Endothelial cell of umbilical vein (primary cell): Measurements from ENCODE around the gene CRKL. TPM values are rescaled to one million over a fixed set of nuclear protein-coding genes. Genes with fewer than 3 reads are reported as not detected.

ENCODE experiments used
- BruUV-seq: library from RNA; stranded (reverse); fragments of 400-500 nt; replicated peaks from 2 replicates; lab custom pipeline; 2021; lab: Mats Ljungman, UMichigan
- CTCF ChIA-PET: fragments of 300-600, 350-600 bp; sonication (Branson Sonifier 250); formaldehyde crosslinking; loops from one replicate; lab custom pipeline; 2021; ENCODE audit warnings: antibody characterized with exemption, inconsistent platforms; lab: Charles Lee
- POLR2A ChIA-PET: fragments of 300-600, 350-600 bp; sonication (Branson Sonifier 250); formaldehyde crosslinking; loops from one replicate; lab custom pipeline; 2021; ENCODE audit warnings: antibody characterized with exemption, inconsistent platforms; lab: Charles Lee
- DNase-seq: peaks from one replicate; pipeline ENCODE4 v3.0.0-alpha.2; 2011; ENCODE audit warnings: low read depth, low spot score
- FAIRE-seq: peaks from 2 replicates; lab custom pipeline; 2011; peaks lifted over from hg19 to GRCh38; lab: Jason Lieb, UNC
- H2AFZ ChIP-seq: 2 replicates; pipeline ENCODE4 v1.6.0; 2012; ENCODE audit warnings: low read depth, low read length, control low read depth, inconsistent platforms
- H3K27ac ChIP-seq: 2 replicates; pipeline ENCODE4 v1.5.1; 2011; ENCODE audit warnings: low read depth, mild to moderate bottlenecking, control low read depth, low read length, moderate library complexity; ENCODE audit not compliant: insufficient read depth
- H3K27me3 ChIP-seq, 2 experiments: 2 replicates each; pipeline versions ENCODE4 v1.6.0 to v1.6.1; 2011; ENCODE audit warnings: low read length in 2 of 2, mixed read lengths in 1 of 2; ENCODE audit not compliant: control insufficient read depth in 2 of 2, insufficient read depth in 2 of 2
- H3K36me3 ChIP-seq, 2 experiments: 2 replicates in 1 of 2; 3 replicates in 1 of 2; pipeline ENCODE4 v1.5.1; 2011; ENCODE audit warnings: low read length in 2 of 2, mild to moderate bottlenecking in 1 of 2, moderate library complexity in 1 of 2; ENCODE audit not compliant: control insufficient read depth in 2 of 2, insufficient read depth in 2 of 2; ENCODE audit errors: extremely low read depth in 1 of 2
- H3K4me1 ChIP-seq: 3 replicates; pipeline ENCODE4 v1.5.1; 2011; ENCODE audit warnings: mild to moderate bottlenecking, low read length; ENCODE audit not compliant: control insufficient read depth, insufficient read depth; ENCODE audit errors: extremely low read depth
- H3K4me2 ChIP-seq: 2 replicates; pipeline ENCODE4 v1.6.1; 2011; ENCODE audit warnings: low read length, control low read depth, mixed read lengths; ENCODE audit not compliant: insufficient read depth
- H3K4me3 ChIP-seq, 3 experiments: fragments of 200-600 bp in 1 of 3; sonication (generic), shearing (Covaris generic) in 1 of 3; replicated peaks in 1 of 3; 2 replicates each; pipeline ENCODE4 v1.5.1; 2011 to 2016; ENCODE audit warnings: control low read depth in 3 of 3, low read length in 3 of 3, mild to moderate bottlenecking in 2 of 3, inconsistent platforms in 1 of 3, low read depth in 1 of 3, moderate library complexity in 1 of 3; ENCODE audit not compliant: insufficient read depth in 1 of 3
- H3K79me2 ChIP-seq: 2 replicates; pipeline ENCODE4 v1.6.0; 2012; ENCODE audit warnings: low read length, inconsistent platforms; ENCODE audit not compliant: control insufficient read depth, insufficient read depth
- H3K9ac ChIP-seq: replicated peaks from 2 replicates; pipeline ENCODE3; 2011; ENCODE audit warnings: low read length, control low read depth; ENCODE audit not compliant: insufficient read depth; ENCODE audit errors: extremely low read depth
- H3K9me1 ChIP-seq: replicated peaks from 3 replicates; pipeline ENCODE4 v1.6.0; 2011; ENCODE audit warnings: mild to moderate bottlenecking, low read length; ENCODE audit not compliant: control insufficient read depth, insufficient read depth; ENCODE audit errors: extremely low read depth
- H3K9me3 ChIP-seq: replicated peaks from 2 replicates; pipeline ENCODE4 v1.5.1; 2012; ENCODE audit warnings: low read length, inconsistent platforms; ENCODE audit not compliant: control insufficient read depth, insufficient read depth
- H4K20me1 ChIP-seq: replicated peaks from 2 replicates; pipeline ENCODE3; 2011; ENCODE audit warnings: mild to moderate bottlenecking, low read length; ENCODE audit not compliant: control insufficient read depth, insufficient read depth; ENCODE audit errors: extremely low read depth
- EZH2 ChIP-seq: IDR thresholded peaks from 2 replicates; pipeline ENCODE4 v1.6.1; 2012; ENCODE audit warnings: borderline replicate concordance, low read depth, mild to moderate bottlenecking, moderate library complexity, low read length, inconsistent platforms; ENCODE audit not compliant: severe bottlenecking
- FOS ChIP-seq: IDR thresholded peaks from 2 replicates; pipeline ENCODE4 v1.6.1; 2011; ENCODE audit warnings: mild to moderate bottlenecking, low read length, moderate library complexity, borderline replicate concordance; ENCODE audit not compliant: insufficient read depth
- GATA2 ChIP-seq: IDR thresholded peaks from 2 replicates; pipeline ENCODE4 v1.7.0; 2011; ENCODE audit warnings: low read depth, mild to moderate bottlenecking, moderate library complexity, mixed read lengths, low read length; ENCODE audit not compliant: insufficient read length, insufficient read depth
- JUN ChIP-seq: IDR thresholded peaks from 2 replicates; pipeline ENCODE4 v1.6.1; 2011; ENCODE audit warnings: borderline replicate concordance, low read depth; ENCODE audit not compliant: insufficient read length, insufficient read depth
- MAX ChIP-seq: IDR thresholded peaks from 2 replicates; pipeline ENCODE4 v1.6.1; 2011; ENCODE audit not compliant: insufficient read depth, insufficient read length
- MYC ChIP-seq: IDR thresholded peaks from one replicate; pipeline ENCODE4 v1.6.1; 2011; ENCODE audit warnings: mild to moderate bottlenecking, low read depth, low read length
- POLR2A ChIP-seq: IDR thresholded peaks from 2 replicates; pipeline ENCODE4 v1.6.1; 2012; ENCODE audit warnings: low read depth, mild to moderate bottlenecking, control low read depth, low read length
- POLR2AphosphoS5 ChIP-seq: IDR thresholded peaks from 2 replicates; pipeline ENCODE4 v1.6.1; 2012; ENCODE audit warnings: low read depth, mild to moderate bottlenecking, control low read depth, low read length, moderate library complexity; ENCODE audit not compliant: insufficient read depth
- dilution Hi-C: fragments of 300-500 bp; cut with MboI; formaldehyde crosslinking; loops from one replicate; pipeline ENCODE4 v1.15.0; 2019; ENCODE audit warnings: low sequenced_read_pairs; ENCODE audit not compliant: extremely low pct_ligation_motif_present
- intact Hi-C: fragments of 100-400 bp; cut with micrococcal nuclease; formaldehyde crosslinking; loops from one replicate; pipeline ENCODE4 v1.10.0; 2022
- polyA plus RNA-seq, 4 experiments: library from polyadenylated mRNA; depleted of rRNA in 3 of 4; stranded (reverse) in 3 of 4; unstranded in 1 of 4; fragments of >200 nt; gene quantifications; 2 replicates each; pipeline versions ENCODE4 v1.2.1 to v1.2.3, GENCODE V29; 2011 to 2012; ENCODE audit warnings: missing spikeins in 1 of 4
- total RNA-seq: library from RNA; stranded (reverse); gene quantifications from 2 replicates; pipeline ENCODE4 v1.2.3, GENCODE V29; 2021
- TF ChIP-seq, protein P1 (sequence below), 2 donors: IDR thresholded peaks; 1 replicate in 1 of 2; 2 replicates in 1 of 2; pipeline ENCODE4 v1.5.1; 2011; ENCODE audit warnings: low read length in 2 of 2, mild to moderate bottlenecking in 2 of 2, moderate library complexity in 2 of 2, control low read depth in 1 of 2, inconsistent platforms in 1 of 2, low read depth in 1 of 2; ENCODE audit not compliant: insufficient read depth in 1 of 2; ENCODE audit errors: extremely low read depth in 1 of 2

The CRKL gene
- total and polyA plus RNA-seq, 2 donors (not counting 3 experiments of a cell fraction or from before 2014, with no cell fraction given) = 18.0 to 50.6 TPM

DNA sequence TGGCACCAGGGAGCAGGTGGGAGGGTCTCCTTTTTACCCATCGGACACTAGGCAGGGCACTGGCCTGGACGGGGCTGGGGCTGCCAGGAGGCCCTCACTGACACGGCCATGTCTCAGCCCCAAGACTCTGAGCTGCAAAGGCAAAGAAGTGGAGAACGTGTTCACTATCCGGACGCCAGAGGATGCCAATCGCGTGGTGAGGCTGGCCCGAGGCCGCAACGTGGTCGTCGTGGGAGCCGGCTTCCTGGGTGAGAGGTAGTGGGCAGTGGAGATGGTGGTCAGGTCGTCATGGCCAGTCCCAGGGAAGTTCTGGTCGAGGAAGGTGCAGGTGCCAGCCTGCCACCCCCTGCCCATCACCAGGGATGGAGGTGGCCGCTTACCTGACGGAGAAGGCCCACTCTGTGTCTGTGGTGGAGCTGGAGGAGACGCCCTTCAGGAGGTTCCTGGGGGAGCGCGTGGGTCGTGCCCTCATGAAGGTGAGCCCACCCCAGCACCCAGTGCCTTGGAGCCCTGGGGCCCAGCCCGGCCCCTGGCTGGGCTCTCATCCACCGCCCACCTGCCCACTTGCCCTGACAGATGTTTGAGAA, 59.2 kb downstream of the CRKL start:
- H3K4me3 ChIP-seq = no peak overlapping the region
- H3K79me2 ChIP-seq = no peaks in the 10 kb centered on the region
- H3K9me3 ChIP-seq = peaks cover 5% of the 10 kb centered on the region
- dilution Hi-C loops (no loop called here), intact Hi-C loops (no loop called here)
- H2AFZ ChIP-seq = no peak overlapping the region
- H3K9me1 ChIP-seq = no peaks in the 10 kb centered on the region
- DNase-seq = no peak
- H4K20me1 ChIP-seq = no peaks in the 10 kb centered on the region
- no peak overlapping the region for H3K9ac ChIP-seq
- no peak for FAIRE-seq
- H3K4me1 ChIP-seq = peaks cover 11% of the 10 kb centered on the region
- H3K36me3 ChIP-seq = no peaks in the 10 kb centered on the region
- BruUV-seq = no TSS peak
- TF ChIP-seq MYC = no peak
- TF ChIP-seq POLR2A = no peak
- TF ChIP-seq, protein P1, sequence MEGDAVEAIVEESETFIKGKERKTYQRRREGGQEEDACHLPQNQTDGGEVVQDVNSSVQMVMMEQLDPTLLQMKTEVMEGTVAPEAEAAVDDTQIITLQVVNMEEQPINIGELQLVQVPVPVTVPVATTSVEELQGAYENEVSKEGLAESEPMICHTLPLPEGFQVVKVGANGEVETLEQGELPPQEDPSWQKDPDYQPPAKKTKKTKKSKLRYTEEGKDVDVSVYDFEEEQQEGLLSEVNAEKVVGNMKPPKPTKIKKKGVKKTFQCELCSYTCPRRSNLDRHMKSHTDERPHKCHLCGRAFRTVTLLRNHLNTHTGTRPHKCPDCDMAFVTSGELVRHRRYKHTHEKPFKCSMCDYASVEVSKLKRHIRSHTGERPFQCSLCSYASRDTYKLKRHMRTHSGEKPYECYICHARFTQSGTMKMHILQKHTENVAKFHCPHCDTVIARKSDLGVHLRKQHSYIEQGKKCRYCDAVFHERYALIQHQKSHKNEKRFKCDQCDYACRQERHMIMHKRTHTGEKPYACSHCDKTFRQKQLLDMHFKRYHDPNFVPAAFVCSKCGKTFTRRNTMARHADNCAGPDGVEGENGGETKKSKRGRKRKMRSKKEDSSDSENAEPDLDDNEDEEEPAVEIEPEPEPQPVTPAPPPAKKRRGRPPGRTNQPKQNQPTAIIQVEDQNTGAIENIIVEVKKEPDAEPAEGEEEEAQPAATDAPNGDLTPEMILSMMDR (IDR thresholded peaks at IDR 0.05; ENCODE audit: extremely low read depth in 1 of 2, insufficient read depth in 1 of 2, low read depth in 1 of 2, low read length in 2 of 2) = no peak
- no peak for TF ChIP-seq GATA2
- TF ChIP-seq POLR2AphosphoS5 = no peak
- TF ChIP-seq FOS = no peak
- no peak for TF ChIP-seq MAX
- TF ChIP-seq JUN = no peak
- TF ChIP-seq EZH2 = no peak
- ChIA-PET POLR2A (no interaction called here), CTCF (interaction anchor here (0.6 to 1.3 kb wide), 4 partner anchors 15 to 121 kb away, joined by 3 to 5 read pairs (median 3); no protein-coding TSS in a partner anchor)
- no peaks in the 10 kb centered on the region for H3K27me3 ChIP-seq
- no peak overlapping the region for H3K27ac ChIP-seq
- no peak overlapping the region for H3K4me2 ChIP-seq
